Fibroblast of lung (primary cell): ENCODE measurements around the gene LMOD2. TPM values are rescaled to one million over a fixed set of nuclear protein-coding genes. Genes with fewer than 3 reads are reported as not detected.

Experiments
- DNase-seq, 2 donors: peaks; one replicate each; pipeline versions ENCODE4 v3.0.0 to v3.0.0-alpha.2; 2010; ENCODE audit warnings: low read depth in 2 of 2
- H2AFZ ChIP-seq: 2 replicates; pipeline ENCODE4 v1.5.1; 2012; ENCODE audit warnings: low read length, control low read depth, inconsistent platforms
- H3K27ac ChIP-seq: 2 replicates; pipeline ENCODE4 v1.5.1; 2011; ENCODE audit warnings: low read length, control low read depth; ENCODE audit not compliant: insufficient read depth
- H3K27me3 ChIP-seq: 2 replicates; pipeline ENCODE4 v1.5.1; 2011; ENCODE audit warnings: mild to moderate bottlenecking, low read length; ENCODE audit not compliant: control insufficient read depth, insufficient read depth
- H3K36me3 ChIP-seq: 2 replicates; pipeline ENCODE4 v1.5.1; 2011; ENCODE audit warnings: low read length; ENCODE audit not compliant: control insufficient read depth, insufficient read depth
- H3K4me1 ChIP-seq: 2 replicates; pipeline ENCODE4 v1.5.1; 2011; ENCODE audit warnings: low read length; ENCODE audit not compliant: control insufficient read depth, insufficient read depth; ENCODE audit errors: extremely low read depth
- H3K4me2 ChIP-seq: 2 replicates; pipeline ENCODE4 v1.5.1; 2011; ENCODE audit warnings: low read length, control low read depth; ENCODE audit not compliant: insufficient read depth; ENCODE audit errors: extremely low read depth
- H3K4me3 ChIP-seq, 4 experiments: fragments of 200-600 bp in 1 of 4; sonication (generic) in 1 of 4; replicated peaks in 1 of 4; 2 replicates each; pipeline ENCODE4 v1.5.1; 2011 to 2016; ENCODE audit warnings: low read length in 4 of 4, low read depth in 3 of 4, mild to moderate bottlenecking in 3 of 4, control low read depth in 2 of 4, inconsistent platforms in 1 of 4, mixed read lengths in 1 of 4; ENCODE audit not compliant: insufficient read depth in 1 of 4; ENCODE audit errors: control extremely low read depth in 1 of 4
- H3K79me2 ChIP-seq: 2 replicates; pipeline ENCODE4 v1.5.1; 2012; ENCODE audit warnings: mild to moderate bottlenecking, low read length, inconsistent platforms; ENCODE audit not compliant: control insufficient read depth, insufficient read depth
- H3K9ac ChIP-seq: 2 replicates; pipeline ENCODE4 v1.5.1; 2011; ENCODE audit warnings: mild to moderate bottlenecking, low read length, control low read depth; ENCODE audit not compliant: insufficient read depth
- H3K9me3 ChIP-seq: 2 replicates; pipeline ENCODE4 v1.5.1; 2012; ENCODE audit warnings: low read depth, low read length; ENCODE audit not compliant: control insufficient read depth, insufficient read depth
- H4K20me1 ChIP-seq: 2 replicates; pipeline ENCODE4 v1.5.1; 2011; ENCODE audit warnings: low read length; ENCODE audit not compliant: control insufficient read depth, insufficient read depth; ENCODE audit errors: extremely low read depth
- CTCF ChIP-seq, 2 donors: IDR thresholded peaks in 1 of 2; conservative IDR thresholded peaks in 1 of 2; 1 replicate in 1 of 2; 2 replicates in 1 of 2; pipeline ENCODE4 v1.5.1; 2011 to 2012; ENCODE audit warnings: low read length in 2 of 2, control low read depth in 1 of 2, inconsistent platforms in 1 of 2, low read depth in 1 of 2, mild to moderate bottlenecking in 1 of 2
- EZH2 ChIP-seq: IDR thresholded peaks from 2 replicates; pipeline ENCODE4 v1.5.1; 2012; ENCODE audit warnings: low read length, control low read depth, mild to moderate bottlenecking; ENCODE audit errors: missing control alignments
- polyA plus RNA-seq, 2 donors: library from polyadenylated mRNA; depleted of rRNA in 1 of 2; stranded (reverse) in 1 of 2; unstranded in 1 of 2; fragments of >200 nt; gene quantifications; 2 replicates each; pipeline ENCODE4 v1.2.1, GENCODE V29; 2011 to 2012; ENCODE audit warnings: missing spikeins in 1 of 2
- total RNA-seq: library from RNA; depleted of rRNA; stranded (reverse); fragments of >200 nt; gene quantifications from 2 replicates; pipeline ENCODE4 v1.2.1, GENCODE V29; 2014

Gene LMOD2
- total and polyA plus RNA-seq, 2 donors (not counting 1 experiment from before 2014, with no cell fraction given) = not detected

- Histone ChIP-seq H3K4me1 (no peaks in the 10 kb centered on the region), H3K4me3 (no peak overlapping the region), H3K4me2 (no peak overlapping the region), H4K20me1 (no peaks in the 10 kb centered on the region), H3K9ac (no peak overlapping the region), H3K27me3 (no peaks in the 10 kb centered on the region), H3K27ac (no peak overlapping the region), H3K79me2 (no peaks in the 10 kb centered on the region), H3K9me3 (no peaks in the 10 kb centered on the region), H2AFZ (no peak overlapping the region), H3K36me3 (no peaks in the 10 kb centered on the region)
- no peak for DNase-seq
- TF ChIP-seq CTCF (conservative IDR thresholded peaks at IDR 0.05 in 1 of 2, IDR thresholded peaks at IDR 0.05 in 1 of 2; ENCODE audit: low read depth in 1 of 2, low read length in 2 of 2) = peak; percentile 20 to 46
- TF ChIP-seq EZH2 = no peak
Observed at GRCh38 chr7:123624527-123625183, 31.0 kb upstream of the LMOD2 start.

GRCh38 chr7:123625254-123625653 is 30.4 kb upstream of the LMOD2 start:
- Histone ChIP-seq H4K20me1 (no peaks in the 10 kb centered on the region), H3K4me1 (no peaks in the 10 kb centered on the region), H3K9me3 (no peaks in the 10 kb centered on the region), H2AFZ (no peak overlapping the region), H3K9ac (no peak overlapping the region), H3K4me2 (no peak overlapping the region), H3K27ac (no peak overlapping the region), H3K4me3 (no peak overlapping the region), H3K36me3 (no peaks in the 10 kb centered on the region), H3K27me3 (no peaks in the 10 kb centered on the region), H3K79me2 (no peaks in the 10 kb centered on the region)
- no peak for DNase-seq
- TF ChIP-seq CTCF (conservative IDR thresholded peaks at IDR 0.05 in 1 of 2, IDR thresholded peaks at IDR 0.05 in 1 of 2; ENCODE audit: low read depth in 1 of 2, low read length in 2 of 2) (no peak), EZH2 (no peak)

- no peak overlapping the region for H3K27ac ChIP-seq
- H4K20me1 ChIP-seq = no peaks in the 10 kb centered on the region
- no peaks in the 10 kb centered on the region for H3K4me1 ChIP-seq
- no peak for DNase-seq
- H3K9me3 ChIP-seq = no peaks in the 10 kb centered on the region
- no peak overlapping the region for H3K4me2 ChIP-seq
- no peaks in the 10 kb centered on the region for H3K79me2 ChIP-seq
- no peaks in the 10 kb centered on the region for H3K36me3 ChIP-seq
- no peaks in the 10 kb centered on the region for H3K27me3 ChIP-seq
- TF ChIP-seq EZH2 = no peak
- no peak for TF ChIP-seq CTCF (conservative IDR thresholded peaks at IDR 0.05 in 1 of 2, IDR thresholded peaks at IDR 0.05 in 1 of 2; ENCODE audit: low read depth in 1 of 2, low read length in 2 of 2)
- H2AFZ ChIP-seq = no peak overlapping the region
- no peak overlapping the region for H3K9ac ChIP-seq
- H3K4me3 ChIP-seq = no peak overlapping the region
Observed at GRCh38 chr7:123627851-123628250, 27.8 kb upstream of the LMOD2 start.
